Activated CD4-positive, alpha-beta memory T cell treated with anti-CD3 and anti-CD28 coated beads, Interleukin-2, amount 10 ng/mL, durations not matched to agents 7 days and 5 days (primary cell): ENCODE measurements around the gene PRR7. TPM values are rescaled to one million over a fixed set of nuclear protein-coding genes. Genes with fewer than 3 reads are reported as not detected.

Source experiments
- CTCF ChIA-PET: fragments of 350-600 bp; sonication (Branson Sonifier 250); formaldehyde crosslinking; loops from one replicate; lab custom pipeline; 2021; ENCODE audit warnings: antibody characterized with exemption, inconsistent platforms; lab: Charles Lee
- POLR2A ChIA-PET: fragments of 350-600 bp; sonication (Branson Sonifier 250); formaldehyde crosslinking; loops from one replicate; lab custom pipeline; 2021; ENCODE audit warnings: antibody characterized with exemption; lab: Charles Lee
- DNase-seq: peaks from one replicate; pipeline ENCODE4 v3.0.0-alpha.2; 2020
- H3K27ac Mint-ChIP-seq: one replicate; pipeline ENCODE4 v1.8.0; 2021; ENCODE audit warnings: mild to moderate bottlenecking, mixed read lengths
- H3K27me3 Mint-ChIP-seq: one replicate; pipeline ENCODE4 v1.8.0; 2021; ENCODE audit warnings: mixed read lengths
- H3K36me3 Mint-ChIP-seq: one replicate; pipeline ENCODE4 v1.8.0; 2021; ENCODE audit warnings: low read depth, mixed read lengths
- H3K4me1 Mint-ChIP-seq: one replicate; pipeline ENCODE4 v1.8.0; 2021; ENCODE audit warnings: mixed read lengths
- H3K4me3 Mint-ChIP-seq: one replicate; pipeline ENCODE4 v1.8.0; 2021; ENCODE audit warnings: mild to moderate bottlenecking, mixed read lengths
- H3K9me3 Mint-ChIP-seq: one replicate; pipeline ENCODE4 v1.8.0; 2021; ENCODE audit warnings: mixed read lengths
- total RNA-seq, 2 experiments: library from RNA; stranded (reverse); gene quantifications; one replicate each; pipeline ENCODE4 v1.2.3, GENCODE V29; 2021

Gene PRR7
- total RNA-seq, 2 experiments from 2014 or later = 4.9 to 5.8 TPM

DNA sequence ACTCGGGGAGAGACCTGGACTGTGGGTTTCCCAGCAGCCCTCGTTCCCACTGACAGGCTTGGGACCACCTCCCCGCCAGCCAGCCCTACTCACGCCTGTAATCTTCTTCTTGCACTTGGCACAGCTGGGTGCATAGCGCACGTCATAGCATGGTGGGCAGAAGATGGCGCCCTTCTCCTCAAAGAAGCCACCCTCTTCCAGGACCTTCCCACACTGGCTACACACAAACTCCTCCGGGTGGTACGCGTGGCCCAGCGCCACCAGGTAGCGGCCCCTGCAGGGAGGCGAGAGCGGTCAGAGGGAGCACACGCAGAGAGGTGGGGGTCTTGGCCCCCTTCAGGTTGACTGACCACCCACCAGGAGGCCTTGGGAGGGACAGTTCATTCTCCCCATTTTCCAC is 41.4 kb downstream of the PRR7 start:
- Mint-ChIP-seq H3K9me3 (no peaks in the 10 kb centered on the region), H3K36me3 (peaks cover 44% of the 10 kb centered on the region), H3K27me3 (no peaks in the 10 kb centered on the region), H3K27ac (no peak overlapping the region), H3K4me1 (peaks cover 12% of the 10 kb centered on the region), H3K4me3 (no peak overlapping the region)
- POLR2A ChIA-PET = no interaction called here
- CTCF ChIA-PET = interaction anchor here (0.6 to 1.6 kb wide), 5 partner anchors 10 to 587 kb away, joined by 3 to 5 read pairs (median 3); partner anchors contain the start of gene PDLIM7
- no peak for DNase-seq

- POLR2A ChIA-PET = interaction anchor here (1.2 kb wide), 1 partner anchor 17 kb away, joined by 5 read pairs; no protein-coding TSS in a partner anchor
Measured at GRCh38 chr5:177489119-177489716, 42.6 kb downstream of the PRR7 start.

GRCh38 chr5:177490311-177490991 is 43.8 kb downstream of the PRR7 start:
- Mint-ChIP-seq H3K4me1 (peaks cover 34% of the 10 kb centered on the region), H3K36me3 (peaks cover 43% of the 10 kb centered on the region), H3K4me3 (no peak overlapping the region), H3K27ac (no peak overlapping the region), H3K9me3 (no peaks in the 10 kb centered on the region), H3K27me3 (no peaks in the 10 kb centered on the region)
- ChIA-PET POLR2A (interaction anchor here (1.2 kb wide), 1 partner anchor 18 kb away, joined by 5 read pairs; no protein-coding TSS in a partner anchor), CTCF (interaction anchor here (0.7 to 1.2 kb wide), 4 partner anchors 27 to 110 kb away, joined by 3 to 4 read pairs (median 4); no protein-coding TSS in a partner anchor)
- no peak for DNase-seq

More at GRCh38 chr5:177489119-177489716, 42.6 kb downstream of the PRR7 start:
- no peak overlapping the region for H3K27ac Mint-ChIP-seq
- H3K9me3 Mint-ChIP-seq = no peaks in the 10 kb centered on the region
- H3K4me1 Mint-ChIP-seq = peaks cover 24% of the 10 kb centered on the region
- no peak for DNase-seq
- no peak overlapping the region for H3K4me3 Mint-ChIP-seq
- CTCF ChIA-PET = interaction anchor here (1.1 to 1.6 kb wide), 5 partner anchors 9 to 586 kb away, joined by 3 to 5 read pairs (median 3); partner anchors contain the start of gene PDLIM7
- H3K36me3 Mint-ChIP-seq = peaks cover 49% of the 10 kb centered on the region
- no peaks in the 10 kb centered on the region for H3K27me3 Mint-ChIP-seq

DNA sequence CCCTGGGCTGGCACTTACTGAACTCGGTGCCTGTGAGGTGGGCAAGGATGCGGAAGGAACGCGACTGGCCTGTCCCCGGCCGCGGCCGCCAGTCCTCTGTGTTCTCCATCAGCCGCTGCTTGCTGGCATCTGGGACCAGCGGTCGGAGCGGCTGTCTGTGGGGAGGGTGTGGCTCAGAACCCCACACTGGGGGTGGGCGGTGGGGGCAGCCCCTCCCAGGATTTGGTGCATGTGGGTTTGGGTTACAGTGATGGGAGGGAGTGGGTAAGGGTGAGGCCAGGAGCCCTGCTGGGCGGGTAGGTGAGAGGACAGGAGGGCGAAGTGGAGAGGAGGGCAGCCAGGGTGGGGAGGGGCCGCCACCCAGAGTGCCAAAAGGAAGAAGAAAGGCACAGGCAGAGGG is 44.4 kb downstream of the PRR7 start:
- no peak overlapping the region for H3K27ac Mint-ChIP-seq
- no peak overlapping the region for H3K4me3 Mint-ChIP-seq
- H3K36me3 Mint-ChIP-seq = peaks cover 43% of the 10 kb centered on the region
- peaks cover 39% of the 10 kb centered on the region for H3K4me1 Mint-ChIP-seq
- ChIA-PET CTCF (interaction anchor here (1.2 kb wide), 1 partner anchor 33 kb away, joined by 4 read pairs; no protein-coding TSS in a partner anchor), POLR2A (no interaction called here)
- DNase-seq = no peak
- no peaks in the 10 kb centered on the region for H3K27me3 Mint-ChIP-seq
- no peaks in the 10 kb centered on the region for H3K9me3 Mint-ChIP-seq

- ChIA-PET POLR2A (no interaction called here), CTCF (no interaction called here)
- no peak overlapping the region for H3K27ac Mint-ChIP-seq
Measured at GRCh38 chr5:177491429-177491945, 44.9 kb downstream of the PRR7 start.

DNA sequence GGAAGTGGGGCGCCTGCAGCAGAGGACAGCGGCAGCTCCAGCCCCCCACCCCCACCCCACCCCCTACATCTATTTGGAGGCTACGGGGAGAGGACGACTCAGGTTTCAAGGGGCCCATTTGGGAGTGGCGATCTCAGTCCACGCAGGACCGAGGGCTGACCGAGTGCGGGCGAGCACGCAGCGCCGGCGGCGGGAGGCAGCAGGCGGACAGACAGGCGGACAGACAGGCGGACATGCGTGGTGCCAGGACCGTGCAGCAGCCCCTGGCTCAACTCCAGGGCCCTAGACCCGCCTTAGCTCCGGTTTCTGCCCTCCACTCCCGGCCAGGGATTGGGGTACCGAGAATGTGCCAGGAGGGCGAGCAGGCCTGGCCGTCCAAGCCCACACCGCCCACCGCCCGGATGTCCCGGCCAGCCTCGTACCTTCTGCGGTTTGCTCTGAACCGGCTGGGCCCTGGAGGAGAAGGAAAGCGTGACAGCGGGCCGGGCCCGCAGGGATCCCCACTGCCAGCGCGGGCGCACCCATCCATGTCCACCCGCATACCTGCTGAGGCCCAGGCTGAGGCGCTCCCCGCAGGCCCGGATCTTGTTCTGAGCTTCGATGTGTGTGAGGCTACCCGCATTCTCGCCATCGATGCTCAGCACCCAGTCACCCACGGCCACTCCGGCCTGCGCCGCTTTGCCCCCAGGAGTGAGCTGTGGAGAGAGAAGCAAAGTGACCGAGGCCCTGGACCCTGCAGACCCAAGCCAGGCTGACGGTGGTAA is 45.6 kb downstream of the PRR7 start:
- CTCF ChIA-PET = interaction anchor here (1.0 to 3.5 kb wide), 5 partner anchors 14 to 182 kb away, joined by 3 to 22 read pairs (median 9); no protein-coding TSS in a partner anchor
- peaks cover 38% of the 10 kb centered on the region for H3K36me3 Mint-ChIP-seq
- DNase-seq = no peak
- no peaks in the 10 kb centered on the region for H3K9me3 Mint-ChIP-seq
- POLR2A ChIA-PET = interaction anchor here (0.7 to 1.4 kb wide), 4 partner anchors 18 to 180 kb away, joined by 3 to 5 read pairs (median 4); partner anchors contain the start of gene MXD3
- H3K27ac Mint-ChIP-seq = no peak overlapping the region
- H3K27me3 Mint-ChIP-seq = no peaks in the 10 kb centered on the region
- no peak overlapping the region for H3K4me3 Mint-ChIP-seq
- H3K4me1 Mint-ChIP-seq = peaks cover 44% of the 10 kb centered on the region

More at GRCh38 chr5:177491429-177491945, 44.9 kb downstream of the PRR7 start:
- Mint-ChIP-seq H3K4me3 (no peak overlapping the region), H3K9me3 (no peaks in the 10 kb centered on the region), H3K36me3 (peaks cover 40% of the 10 kb centered on the region), H3K27me3 (no peaks in the 10 kb centered on the region), H3K4me1 (peaks cover 44% of the 10 kb centered on the region)
- DNase-seq = peak; percentile 43

DNA sequence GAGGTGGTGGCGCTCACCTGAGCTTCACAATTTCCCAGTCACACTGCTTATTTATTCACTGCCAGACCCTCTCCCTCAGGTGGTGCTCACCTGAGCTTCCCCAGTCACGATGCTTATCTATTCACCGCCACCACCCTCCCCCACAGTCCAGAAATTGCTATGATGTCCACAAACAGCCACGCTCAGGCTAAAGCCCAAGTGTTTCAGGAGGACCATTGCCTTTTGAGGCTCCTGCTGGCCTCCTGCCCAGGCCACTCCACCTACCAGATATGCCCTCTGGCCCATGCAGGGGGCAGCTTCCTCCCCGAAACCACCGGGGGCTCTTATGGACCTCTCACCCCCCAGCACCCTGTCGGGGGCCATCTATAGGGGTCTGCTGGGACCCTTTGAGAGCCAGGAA is 46.2 kb downstream of the PRR7 start:
- Mint-ChIP-seq H3K27me3 (peaks cover 1% of the 10 kb centered on the region), H3K4me3 (no peak overlapping the region), H3K36me3 (peaks cover 33% of the 10 kb centered on the region), H3K9me3 (no peaks in the 10 kb centered on the region), H3K27ac (peak overlapping the region; percentile 82), H3K4me1 (peaks cover 46% of the 10 kb centered on the region)
- CTCF ChIA-PET = interaction anchor here (0.6 to 3.5 kb wide), 7 partner anchors 15 to 182 kb away, joined by 3 to 22 read pairs (median 9); no protein-coding TSS in a partner anchor
- POLR2A ChIA-PET = interaction anchor here (0.7 to 1.4 kb wide), 5 partner anchors 18 to 181 kb away, joined by 3 to 5 read pairs (median 3); partner anchors contain the start of gene MXD3
- no peak for DNase-seq

DNA sequence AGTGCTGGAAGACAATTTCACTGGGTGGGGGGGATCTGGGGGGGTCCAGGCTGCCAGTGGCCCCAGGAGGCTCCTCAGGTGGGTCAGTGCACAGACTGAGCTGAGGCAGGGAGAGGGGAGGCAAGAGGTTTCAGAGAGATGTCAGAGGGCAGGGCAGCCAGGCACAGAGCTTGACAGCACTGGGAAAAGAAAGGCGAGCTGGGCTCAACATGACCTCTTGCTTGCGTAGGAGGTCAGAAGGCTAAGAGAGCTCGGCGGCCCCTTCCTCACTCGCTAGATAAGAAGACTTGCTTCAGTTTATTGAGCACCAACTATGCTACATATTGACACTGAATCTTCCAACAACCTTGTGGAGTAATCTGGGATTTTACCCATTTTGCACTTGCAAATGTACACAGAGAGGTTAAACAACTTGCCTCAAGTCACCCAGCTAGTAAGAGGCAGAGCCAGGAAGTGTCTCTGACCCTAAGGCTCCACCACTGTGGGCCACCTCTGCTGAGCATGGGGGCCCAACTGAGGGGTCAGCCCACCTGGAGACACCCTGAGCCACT is 47.3 kb downstream of the PRR7 start:
- Mint-ChIP-seq H3K27me3 (peaks cover 9% of the 10 kb centered on the region), H3K9me3 (no peaks in the 10 kb centered on the region), H3K36me3 (peaks cover 28% of the 10 kb centered on the region), H3K27ac (peak overlapping the region; percentile 82), H3K4me1 (peaks cover 54% of the 10 kb centered on the region), H3K4me3 (peak overlapping the region; percentile 32)
- ChIA-PET CTCF (interaction anchor here (0.9 to 3.5 kb wide), 8 partner anchors 16 to 142 kb away, joined by 3 to 22 read pairs (median 9); partner anchors contain the start of gene LMAN2), POLR2A (interaction anchor here (1.4 to 2.9 kb wide), 4 partner anchors 39 to 98 kb away, joined by 5 to 10 read pairs (median 6); partner anchors contain the start of genes GRK6 and TMED9)
- DNase-seq = no peak

DNA sequence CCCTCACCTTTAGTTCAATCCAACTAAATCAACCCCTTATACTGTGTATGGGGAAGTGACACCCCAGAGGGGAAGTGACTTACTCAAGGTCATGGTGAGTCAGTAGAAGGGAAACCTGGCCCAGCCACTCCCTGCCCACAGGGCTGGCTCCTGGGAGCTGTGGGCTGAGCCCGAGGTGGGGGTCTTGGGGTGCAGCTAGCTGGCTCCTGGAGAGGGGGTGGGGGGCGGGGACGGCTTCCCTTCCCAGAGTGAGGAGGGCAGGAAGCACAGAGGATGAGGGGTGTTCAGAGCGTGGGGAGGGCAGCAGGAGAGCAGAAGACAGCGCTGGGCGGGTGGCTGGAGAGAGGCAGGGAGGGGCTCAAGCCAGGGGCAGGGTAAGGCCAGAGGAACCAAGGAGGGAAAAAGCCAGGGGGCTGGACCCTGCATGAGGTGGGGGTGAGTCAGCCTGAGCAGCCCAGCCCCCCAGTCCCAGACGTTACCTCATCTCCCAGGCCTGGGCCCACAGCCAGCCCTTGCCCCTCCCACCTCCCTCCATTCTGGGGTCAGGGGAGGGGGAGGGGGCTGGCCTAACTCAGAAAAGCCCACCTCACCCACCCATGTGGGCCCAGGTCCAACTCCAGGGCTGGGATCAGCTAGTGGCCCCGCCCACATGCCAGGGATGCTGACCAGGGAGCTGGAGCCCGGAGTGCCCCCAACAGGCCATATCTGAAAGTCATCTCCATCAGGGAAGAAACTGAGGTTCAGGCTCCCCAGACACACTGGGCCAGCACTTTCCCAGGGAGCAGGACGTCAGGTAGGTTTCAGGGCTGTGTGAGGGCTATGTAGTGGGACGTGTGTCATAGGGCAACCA is 48.0 kb downstream of the PRR7 start:
- ChIA-PET CTCF (interaction anchor here (0.9 to 3.5 kb wide), 7 partner anchors 17 to 143 kb away, joined by 3 to 22 read pairs (median 9); partner anchors contain the start of gene LMAN2), POLR2A (interaction anchor here (1.3 to 3.7 kb wide), 5 partner anchors 22 to 191 kb away, joined by 3 to 12 read pairs (median 8); partner anchors contain the start of genes DDX41, GRK6 and TMED9)
- Mint-ChIP-seq H3K36me3 (peaks cover 28% of the 10 kb centered on the region), H3K9me3 (no peaks in the 10 kb centered on the region), H3K4me1 (peaks cover 55% of the 10 kb centered on the region), H3K27ac (peak overlapping the region; percentile 82), H3K4me3 (peak overlapping the region; percentile 32), H3K27me3 (peaks cover 13% of the 10 kb centered on the region)
- peak; percentile 57 for DNase-seq

- H3K9me3 Mint-ChIP-seq = no peaks in the 10 kb centered on the region
- peaks cover 18% of the 10 kb centered on the region for H3K27me3 Mint-ChIP-seq
- peak overlapping the region; percentile 85 for H3K4me3 Mint-ChIP-seq
- ChIA-PET CTCF (interaction anchor here (1.1 to 3.5 kb wide), 5 partner anchors 38 to 105 kb away, joined by 3 to 22 read pairs (median 9); no protein-coding TSS in a partner anchor), POLR2A (interaction anchor here (1.2 to 3.7 kb wide), 6 partner anchors 18 to 192 kb away, joined by 3 to 12 read pairs (median 6); partner anchors contain the start of genes DDX41, GRK6 and TMED9)
- peak overlapping the region; percentile 54 for H3K27ac Mint-ChIP-seq
- H3K4me1 Mint-ChIP-seq = peaks cover 54% of the 10 kb centered on the region
- DNase-seq = no peak
- peaks cover 22% of the 10 kb centered on the region for H3K36me3 Mint-ChIP-seq
Measured at GRCh38 chr5:177495243-177496060, 48.8 kb downstream of the PRR7 start.
